Measurements from ENCODE around the gene OAF. TPM values are rescaled to one million over a fixed set of nuclear protein-coding genes. Genes with fewer than 3 reads are reported as not detected.
A peak's percentile ranks its signal among the peaks of the same experiment; 100 is the strongest.

The OAF gene
- total RNA-seq, 4 donors from 2014 or later: 29.2 to 90.1 (median 44.6) TPM

DNA sequence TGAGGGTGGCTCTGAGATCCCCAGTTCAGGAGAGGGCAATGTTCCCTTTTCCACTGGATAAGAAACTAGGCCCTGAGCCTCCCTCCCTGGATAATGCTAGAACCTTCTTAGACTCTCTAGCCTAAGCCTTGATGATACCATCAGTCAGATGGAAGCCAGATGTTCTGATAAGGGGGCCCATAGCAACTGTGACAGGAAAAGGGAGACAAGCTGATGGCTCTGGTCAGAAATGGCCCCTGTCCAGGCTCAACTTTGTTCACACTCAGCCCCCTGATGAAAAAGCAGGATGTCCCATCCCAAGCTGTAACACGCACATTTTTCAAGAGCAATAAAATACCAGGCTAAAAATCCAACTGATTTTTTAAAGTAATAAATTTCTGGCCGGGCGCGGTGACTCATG lies 7.2 kb upstream of the OAF start:
- H3K4me3 ChIP-seq: no peak overlapping the region
- no peaks in the 10 kb centered on the region for H3K27me3 ChIP-seq
- no peaks in the 10 kb centered on the region for H3K4me1 ChIP-seq
- no peaks in the 10 kb centered on the region for H3K9me3 ChIP-seq
- no peak for DNase-seq
- intact Hi-C loops (cut with DNase I; ENCODE audit: low total_unique reads): no loop called here
- peak overlapping the region; percentile 40 to 62 for H3K27ac ChIP-seq
- TF ChIP-seq, protein P1, sequence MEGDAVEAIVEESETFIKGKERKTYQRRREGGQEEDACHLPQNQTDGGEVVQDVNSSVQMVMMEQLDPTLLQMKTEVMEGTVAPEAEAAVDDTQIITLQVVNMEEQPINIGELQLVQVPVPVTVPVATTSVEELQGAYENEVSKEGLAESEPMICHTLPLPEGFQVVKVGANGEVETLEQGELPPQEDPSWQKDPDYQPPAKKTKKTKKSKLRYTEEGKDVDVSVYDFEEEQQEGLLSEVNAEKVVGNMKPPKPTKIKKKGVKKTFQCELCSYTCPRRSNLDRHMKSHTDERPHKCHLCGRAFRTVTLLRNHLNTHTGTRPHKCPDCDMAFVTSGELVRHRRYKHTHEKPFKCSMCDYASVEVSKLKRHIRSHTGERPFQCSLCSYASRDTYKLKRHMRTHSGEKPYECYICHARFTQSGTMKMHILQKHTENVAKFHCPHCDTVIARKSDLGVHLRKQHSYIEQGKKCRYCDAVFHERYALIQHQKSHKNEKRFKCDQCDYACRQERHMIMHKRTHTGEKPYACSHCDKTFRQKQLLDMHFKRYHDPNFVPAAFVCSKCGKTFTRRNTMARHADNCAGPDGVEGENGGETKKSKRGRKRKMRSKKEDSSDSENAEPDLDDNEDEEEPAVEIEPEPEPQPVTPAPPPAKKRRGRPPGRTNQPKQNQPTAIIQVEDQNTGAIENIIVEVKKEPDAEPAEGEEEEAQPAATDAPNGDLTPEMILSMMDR (IDR thresholded peaks at IDR 0.05): no peak
- no peak for TF ChIP-seq POLR2A (IDR thresholded peaks at IDR 0.05)
- H3K36me3 ChIP-seq: no peaks in the 10 kb centered on the region

DNA sequence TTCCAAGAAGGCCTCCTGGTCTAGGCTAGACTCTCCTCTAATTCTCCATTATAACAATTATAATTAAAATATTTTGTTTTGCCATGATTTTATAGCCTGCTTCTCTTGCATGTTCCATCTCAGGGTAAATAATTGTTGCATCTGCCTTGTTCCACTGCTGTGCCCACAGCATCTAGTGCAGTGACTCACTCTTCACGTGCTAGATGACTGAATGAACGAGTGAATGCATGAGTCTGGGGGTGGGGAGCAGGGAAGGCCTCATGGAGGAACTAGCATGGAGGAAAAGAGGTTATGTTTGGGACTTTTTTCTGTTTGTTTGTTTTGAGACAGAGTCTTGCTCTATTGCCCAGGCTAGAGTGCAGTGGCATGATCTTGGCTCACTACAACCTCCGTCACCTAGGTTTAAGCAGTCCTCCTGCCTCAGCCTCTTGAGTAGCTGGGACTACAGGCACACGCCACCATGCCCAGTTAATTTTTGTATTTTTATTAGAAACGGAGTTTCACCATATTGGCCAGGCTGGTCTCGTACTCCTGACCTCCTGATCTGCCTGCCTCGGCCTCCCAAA lies 5.2 kb upstream of the OAF start:
- H3K27ac ChIP-seq: peak overlapping the region in 1 of 2 donors; percentile 62
- no peaks in the 10 kb centered on the region for H3K36me3 ChIP-seq
- H3K27me3 ChIP-seq: no peaks in the 10 kb centered on the region
- no peak for DNase-seq
- H3K9me3 ChIP-seq: no peaks in the 10 kb centered on the region
- TF ChIP-seq, protein P1 (IDR thresholded peaks at IDR 0.05): no peak
- TF ChIP-seq POLR2A (IDR thresholded peaks at IDR 0.05): no peak
- no peak overlapping the region for H3K4me3 ChIP-seq
- H3K4me1 ChIP-seq: no peaks in the 10 kb centered on the region
- intact Hi-C loops (cut with DNase I; ENCODE audit: low total_unique reads): no loop called here

DNA sequence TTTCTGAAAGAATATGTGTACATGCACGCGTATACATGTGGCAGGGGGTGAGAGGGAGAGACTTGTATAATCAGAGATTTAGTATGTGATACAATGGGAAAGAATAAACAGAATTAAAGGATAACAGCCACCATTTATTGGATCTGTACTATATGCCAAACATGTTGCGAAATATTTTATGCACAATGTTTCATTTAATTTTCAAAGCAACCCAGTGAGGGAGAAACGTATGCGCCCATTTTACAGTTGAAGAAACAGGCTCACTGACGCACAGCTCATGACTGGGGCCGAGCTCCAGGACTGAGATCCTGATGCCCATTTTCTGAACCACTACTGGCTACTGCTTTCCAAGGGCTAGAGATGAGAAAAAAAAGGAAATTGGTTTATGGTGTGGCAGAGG lies 3.3 kb upstream of the OAF start:
- Histone ChIP-seq H3K4me1 (no peaks in the 10 kb centered on the region), H3K36me3 (no peaks in the 10 kb centered on the region), H3K27ac (peak overlapping the region; percentile 82 to 87), H3K9me3 (no peaks in the 10 kb centered on the region), H3K4me3 (no peak overlapping the region), H3K27me3 (no peaks in the 10 kb centered on the region)
- no peak for DNase-seq
- intact Hi-C loops (cut with DNase I; ENCODE audit: low total_unique reads): no loop called here
- TF ChIP-seq, protein P1 (IDR thresholded peaks at IDR 0.05): no peak
- no peak for TF ChIP-seq POLR2A (IDR thresholded peaks at IDR 0.05)

DNA sequence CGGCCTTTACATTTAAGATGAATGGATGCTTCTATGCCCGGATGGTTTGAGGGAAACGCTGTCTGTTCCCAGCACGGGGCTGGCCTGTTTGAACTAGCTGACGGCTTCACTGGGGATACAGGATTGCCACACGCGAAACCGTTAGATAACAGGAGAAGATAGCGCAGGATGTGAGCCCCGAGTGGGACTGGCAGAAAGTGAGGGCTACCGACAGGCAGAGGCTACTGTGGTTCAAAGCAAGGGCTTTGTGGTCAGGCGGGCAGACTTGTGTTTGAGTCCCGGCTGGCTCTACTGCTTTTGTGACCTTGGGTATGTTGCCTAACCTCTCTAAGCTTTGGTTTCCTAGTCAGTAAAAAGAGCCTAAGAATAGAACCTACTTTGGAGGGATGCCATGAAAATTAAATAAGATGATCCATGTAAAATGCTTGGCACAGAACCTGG lies 2.8 kb upstream of the OAF start:
- H3K4me1 ChIP-seq: no peaks in the 10 kb centered on the region
- intact Hi-C loops (cut with DNase I; ENCODE audit: low total_unique reads): no loop called here

DNA sequence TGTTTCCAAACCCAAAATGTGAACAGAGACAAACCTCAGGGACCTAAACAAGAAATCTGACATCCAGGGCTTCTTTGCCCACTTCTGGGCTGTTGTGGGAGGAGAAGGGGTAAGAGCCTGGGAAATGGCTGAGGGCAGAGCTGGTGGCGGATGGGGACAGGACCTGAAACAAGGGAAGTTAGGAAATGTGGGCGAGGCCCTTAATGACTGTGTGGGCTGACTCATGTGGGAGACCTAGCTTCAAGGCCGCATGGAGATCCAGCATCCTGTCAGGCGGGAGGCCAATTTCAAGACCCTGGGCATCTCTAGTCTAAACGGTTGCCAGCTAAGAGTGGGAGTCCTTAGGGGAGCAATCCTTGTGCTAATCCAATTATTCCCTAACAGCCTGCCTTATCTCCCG lies 2.1 kb upstream of the OAF start:
- intact Hi-C loops (cut with DNase I; ENCODE audit: low total_unique reads): no loop called here
- H3K4me1 ChIP-seq: no peaks in the 10 kb centered on the region
- DNase-seq: peak; percentile 55 to 73

More for the DNA sequence above, 2.8 kb upstream of the OAF start:
- Histone ChIP-seq H3K27me3 (no peaks in the 10 kb centered on the region), H3K27ac (peak overlapping the region; percentile 82 to 87), H3K36me3 (no peaks in the 10 kb centered on the region), H3K9me3 (no peaks in the 10 kb centered on the region), H3K4me3 (no peak overlapping the region)
- TF ChIP-seq, protein P1 (IDR thresholded peaks at IDR 0.05): no peak
- TF ChIP-seq POLR2A (IDR thresholded peaks at IDR 0.05): no peak
- DNase-seq: no peak

More for the DNA sequence above, 2.1 kb upstream of the OAF start:
- Histone ChIP-seq H3K27ac (peak overlapping the region; percentile 82 to 87), H3K9me3 (no peaks in the 10 kb centered on the region), H3K4me3 (no peak overlapping the region), H3K36me3 (no peaks in the 10 kb centered on the region), H3K27me3 (no peaks in the 10 kb centered on the region)
- TF ChIP-seq, protein P1 (IDR thresholded peaks at IDR 0.05): no peak
- TF ChIP-seq POLR2A (IDR thresholded peaks at IDR 0.05): no peak

Data from uterus (tissue), 4 donors.